ENCODE results near the gene SLC22A25.
"Not testable (repeated sequence)": the region's sequence is repeated elsewhere in the genome, so short reads cannot be mapped to it uniquely, and the experiment has no call there.

The SLC22A25 gene

DNA sequence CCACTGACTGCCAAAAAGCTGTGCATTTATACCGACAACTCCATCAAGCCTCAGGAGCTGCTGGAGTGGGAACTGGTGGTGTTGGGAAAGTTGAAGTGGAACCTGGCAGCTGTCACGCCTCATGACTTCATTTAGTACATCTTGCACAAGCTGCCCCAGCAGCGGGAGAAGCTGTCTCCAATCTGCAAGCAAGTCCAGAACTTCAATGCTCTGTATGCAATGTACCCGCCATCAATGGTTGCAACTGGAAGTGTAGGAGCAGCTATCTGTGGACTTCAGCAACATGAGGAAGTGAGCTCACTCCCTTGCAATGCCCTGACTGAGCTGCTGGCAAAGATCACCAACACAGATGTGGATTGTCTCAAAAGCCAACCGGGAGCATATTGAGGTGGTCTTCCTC, at the start of gene SLC22A25:
SLC22A25 (minus strand) TSS at position 67 of the 400 bp plus-strand sequence. CDS start 13,947 bp downstream, outside the sequence.
- DNase-seq = no peak
- intact Hi-C loops (cut with DNase I) = no loop called here

DNA sequence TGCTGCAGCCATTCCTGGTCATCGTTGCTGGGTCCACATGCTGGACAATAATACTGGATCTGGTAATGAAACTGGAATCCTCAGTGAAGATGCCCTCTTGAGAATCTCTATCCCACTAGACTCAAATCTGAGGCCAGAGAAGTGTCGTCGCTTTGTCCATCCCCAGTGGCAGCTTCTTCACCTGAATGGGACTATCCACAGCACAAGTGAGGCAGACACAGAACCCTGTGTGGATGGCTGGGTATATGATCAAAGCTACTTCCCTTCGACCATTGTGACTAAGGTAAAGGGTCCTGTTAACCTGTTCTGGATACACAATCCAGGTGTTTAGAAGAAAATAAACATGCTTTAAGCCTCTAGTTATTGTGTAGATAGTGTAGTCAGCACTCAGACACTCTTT, 46.9 kb upstream of the SLC22A25 start:
- DNase-seq = no peak
- intact Hi-C loops (cut with DNase I) = no loop called here

DNA sequence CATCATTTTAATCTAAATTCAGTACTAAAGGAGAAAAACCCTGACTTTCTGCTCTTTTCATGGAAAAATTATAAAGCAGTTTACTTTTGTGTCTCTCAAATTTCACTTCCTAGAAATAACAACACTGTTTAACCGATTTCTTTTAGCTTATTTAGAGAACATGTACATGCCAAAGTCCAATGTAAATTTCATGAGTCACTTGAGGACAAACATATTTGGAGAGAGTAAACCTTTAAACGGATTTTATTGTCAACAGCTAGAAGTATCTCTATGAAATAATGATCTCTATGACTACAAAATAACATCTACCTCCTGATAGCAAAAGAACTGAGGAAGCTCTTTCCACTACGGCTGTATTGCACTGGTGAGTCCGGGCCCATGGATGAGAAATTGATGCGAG, 46.3 kb upstream of the SLC22A25 start:
- intact Hi-C loops (cut with DNase I) = no loop called here

DNA sequence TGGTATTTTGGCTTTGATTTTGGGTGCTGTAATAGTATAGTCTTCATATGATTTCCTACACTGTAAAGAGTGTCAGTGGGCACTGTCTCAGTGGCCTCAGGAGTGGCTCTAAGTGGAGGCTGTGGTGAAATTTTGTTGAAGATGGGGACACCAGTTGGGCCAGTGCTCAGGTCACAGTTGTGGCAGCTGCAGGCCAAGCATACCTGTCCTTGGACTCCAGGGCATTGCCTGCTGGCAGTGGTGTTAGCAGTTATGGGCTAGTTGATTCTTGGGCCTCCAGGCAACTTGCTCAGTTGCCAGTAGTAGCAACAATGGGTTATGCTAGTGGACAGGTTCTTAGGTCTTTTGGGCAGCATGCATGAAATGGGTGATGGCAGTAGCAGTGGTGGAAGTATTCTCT, 39.2 kb upstream of the SLC22A25 start:
- intact Hi-C loops (cut with DNase I) = no loop called here
- DNase-seq = no peak

More for the DNA sequence above, 46.3 kb upstream of the SLC22A25 start:
- DNase-seq = no peak

DNA sequence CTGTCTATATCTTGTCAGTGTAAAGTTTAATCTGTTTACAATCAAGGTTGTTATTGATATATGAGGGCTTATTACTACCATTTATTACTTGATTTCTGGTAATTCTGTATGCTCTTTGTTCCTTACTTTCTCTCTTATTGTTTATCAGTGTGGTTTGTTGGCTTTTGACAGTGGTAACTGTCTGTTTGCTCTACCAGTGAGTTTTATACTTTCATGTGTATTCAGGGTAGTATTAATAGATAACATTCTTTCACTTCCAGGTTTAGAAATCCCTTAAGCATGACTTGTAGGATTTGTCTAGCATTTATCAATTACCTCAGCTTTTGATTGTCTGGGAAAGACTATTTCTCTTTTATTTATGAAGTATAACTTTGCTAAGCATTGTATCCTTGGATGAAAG, 37.5 kb upstream of the SLC22A25 start:
- intact Hi-C loops (cut with DNase I) = no loop called here
- no peak for DNase-seq

DNA sequence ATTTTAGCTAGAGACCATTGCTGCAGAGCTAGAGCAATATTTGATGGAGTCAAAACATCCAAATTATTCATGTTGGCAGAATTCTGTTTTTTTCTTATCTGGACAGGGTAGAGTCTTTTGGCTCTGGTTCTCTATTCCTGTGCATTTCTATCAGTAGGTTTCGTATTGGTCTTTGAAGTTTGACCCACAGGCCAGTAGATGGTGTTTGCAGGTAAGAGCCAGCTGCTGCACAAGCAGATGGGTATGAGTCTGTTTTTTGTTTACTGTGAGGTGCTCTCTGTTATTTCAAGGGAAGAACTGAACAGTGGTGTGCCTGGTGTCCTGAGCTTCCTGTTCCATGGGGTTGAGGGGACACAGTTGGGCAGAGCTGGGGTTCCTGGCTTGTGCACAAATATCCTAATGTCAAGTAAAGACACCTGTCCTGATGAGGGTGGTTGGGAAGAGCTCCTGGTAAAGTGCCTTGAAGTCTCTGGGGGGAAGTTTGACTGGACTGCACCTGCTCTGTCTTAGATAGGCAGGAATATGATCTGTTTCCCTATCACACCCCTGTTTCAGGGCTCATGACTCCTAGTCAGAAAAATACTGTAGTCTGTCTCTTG, 34.0 kb upstream of the SLC22A25 start:
- intact Hi-C loops (cut with DNase I) = no loop called here
- no peak for DNase-seq

DNA sequence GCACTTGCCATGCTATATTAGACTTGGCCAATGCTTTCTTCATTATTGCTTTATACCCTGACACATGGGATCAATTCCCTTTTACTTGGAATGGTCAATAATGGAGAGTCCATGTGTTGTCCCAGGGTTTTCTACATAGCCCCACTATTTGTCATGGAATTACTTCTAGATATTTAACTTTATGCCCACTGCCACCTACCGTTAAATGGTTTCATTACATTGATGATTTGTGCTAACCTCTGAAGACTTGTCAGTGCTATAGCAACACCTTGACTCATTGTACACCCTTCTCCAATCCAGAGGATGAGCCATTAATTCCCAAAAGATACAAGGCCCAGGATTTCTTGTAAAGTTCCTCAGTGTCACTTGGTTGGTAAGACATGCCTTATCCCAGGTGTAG, 31.4 kb upstream of the SLC22A25 start:
- intact Hi-C loops (cut with DNase I) = no loop called here
- no peak for DNase-seq

DNA sequence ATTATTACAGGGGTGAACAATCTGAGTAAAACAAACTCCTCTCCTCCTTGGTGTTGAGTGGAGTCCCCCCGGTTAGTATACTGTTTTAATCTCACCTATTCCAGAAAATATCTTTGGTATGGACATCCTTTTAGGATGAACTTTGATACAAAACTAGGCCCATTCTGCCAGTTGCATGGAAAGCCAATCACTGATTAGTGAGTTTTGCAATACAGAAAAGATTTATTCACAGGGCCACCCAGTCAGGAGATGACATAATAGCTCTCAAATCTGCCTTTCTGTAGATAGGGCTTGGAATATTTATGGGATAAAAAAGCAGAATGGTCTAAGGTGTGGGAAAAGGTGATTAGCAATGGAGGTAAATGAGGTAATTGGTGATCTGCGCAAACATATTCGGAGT, 30.3 kb upstream of the SLC22A25 start:
- DNase-seq = no peak
- intact Hi-C loops (cut with DNase I) = no loop called here

DNA sequence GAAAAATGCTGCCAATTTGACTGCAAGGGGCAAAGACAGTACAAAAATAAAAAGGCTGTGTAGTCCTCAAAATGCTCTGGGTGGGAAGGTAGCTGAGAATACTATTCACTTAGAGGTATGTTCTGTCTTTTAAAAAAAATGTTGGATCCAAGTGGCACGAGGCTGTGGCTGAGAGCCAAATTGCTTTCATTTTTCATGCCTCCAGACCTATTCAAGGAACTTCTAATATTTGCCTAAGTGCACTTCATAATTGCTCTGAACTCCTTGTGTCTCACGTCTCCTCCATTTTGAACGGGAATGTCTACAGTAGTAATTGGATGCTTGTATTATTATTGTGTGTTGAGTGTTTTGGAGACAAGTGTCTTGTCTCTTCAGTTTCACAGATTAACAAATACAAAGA, 19.1 kb upstream of the SLC22A25 start:
- intact Hi-C loops (cut with DNase I) = no loop called here
- no peak for DNase-seq

DNA sequence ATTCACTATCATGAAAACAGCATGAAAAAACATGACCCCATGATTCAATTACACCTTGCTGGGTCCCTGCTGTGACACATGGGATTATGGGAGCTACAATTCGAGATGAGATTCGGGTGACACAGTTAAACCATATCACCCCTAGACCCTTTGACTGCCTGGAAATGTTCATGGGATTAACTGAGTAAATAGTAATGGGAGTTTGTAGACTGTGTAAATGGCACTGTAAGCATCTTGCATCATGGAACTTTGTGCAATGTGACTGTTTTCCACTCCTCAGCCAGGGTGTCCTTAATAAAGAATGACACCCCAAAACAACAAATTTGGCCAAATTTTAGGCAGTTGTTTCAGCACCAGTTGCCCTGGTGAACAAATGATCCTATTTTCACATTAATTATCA, 7.9 kb upstream of the SLC22A25 start:
- intact Hi-C loops (cut with DNase I) = no loop called here
- no peak for DNase-seq

DNA sequence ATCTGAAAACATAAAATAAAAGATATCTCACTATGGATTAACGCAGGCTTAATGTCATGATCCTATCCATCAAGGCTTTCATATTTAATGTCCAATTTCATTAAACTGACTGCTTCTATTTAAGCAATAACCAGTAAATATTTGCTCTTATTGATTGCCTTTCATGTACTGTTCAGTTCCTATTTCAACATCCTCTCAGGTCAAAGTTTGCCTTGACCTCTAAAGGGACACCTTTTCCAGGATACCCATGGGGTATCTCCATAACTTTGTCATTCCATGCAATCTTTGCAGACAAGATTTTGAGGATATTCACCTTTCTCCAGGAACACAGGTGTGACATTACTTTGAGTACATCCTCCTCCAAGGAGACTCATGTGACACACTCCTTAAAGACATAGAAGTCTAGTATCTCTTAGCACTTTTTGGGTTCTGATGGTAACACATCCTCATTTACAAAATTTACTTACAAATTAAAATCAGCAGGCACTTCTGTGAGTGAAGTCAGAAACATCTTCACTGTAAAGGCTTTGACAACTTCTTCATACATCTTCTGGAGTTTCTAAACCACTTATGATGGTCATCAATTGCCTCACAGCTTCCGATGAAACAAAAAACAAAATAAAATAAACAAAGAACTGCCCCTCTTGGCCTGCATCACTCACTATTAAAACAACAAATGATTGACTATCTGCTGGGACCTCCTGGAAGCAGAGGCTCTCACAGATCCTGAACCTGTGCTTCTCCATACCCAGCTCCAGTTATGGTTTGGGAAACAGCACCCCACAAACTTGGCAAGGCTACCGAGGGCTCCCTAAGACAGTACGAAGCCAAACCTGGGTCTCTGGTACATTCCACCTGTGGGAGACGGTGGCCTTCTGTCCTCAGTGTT, 7.0 kb upstream of the SLC22A25 start:
- intact Hi-C loops (cut with DNase I) = no loop called here
- no peak for DNase-seq

DNA sequence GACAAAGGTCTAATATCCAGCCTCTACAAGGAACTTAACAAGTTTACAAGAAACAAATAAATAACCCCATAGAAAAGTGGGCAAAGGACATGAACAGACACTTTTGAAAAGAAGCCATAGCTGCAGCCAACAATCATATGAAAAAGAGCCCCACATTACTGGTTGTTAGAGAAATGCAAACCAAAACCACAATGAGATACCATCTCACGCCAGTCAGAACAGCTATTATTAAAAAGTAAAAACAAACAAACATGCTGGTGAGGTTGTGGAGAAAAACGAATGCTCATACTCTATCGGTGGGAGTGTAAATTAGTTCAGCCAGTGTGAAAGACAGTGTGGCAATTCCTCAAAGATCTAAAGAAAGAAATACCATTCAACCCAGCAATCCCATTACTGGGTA, 5.6 kb upstream of the SLC22A25 start:
- intact Hi-C loops (cut with DNase I) = no loop called here
- DNase-seq = no peak

DNA sequence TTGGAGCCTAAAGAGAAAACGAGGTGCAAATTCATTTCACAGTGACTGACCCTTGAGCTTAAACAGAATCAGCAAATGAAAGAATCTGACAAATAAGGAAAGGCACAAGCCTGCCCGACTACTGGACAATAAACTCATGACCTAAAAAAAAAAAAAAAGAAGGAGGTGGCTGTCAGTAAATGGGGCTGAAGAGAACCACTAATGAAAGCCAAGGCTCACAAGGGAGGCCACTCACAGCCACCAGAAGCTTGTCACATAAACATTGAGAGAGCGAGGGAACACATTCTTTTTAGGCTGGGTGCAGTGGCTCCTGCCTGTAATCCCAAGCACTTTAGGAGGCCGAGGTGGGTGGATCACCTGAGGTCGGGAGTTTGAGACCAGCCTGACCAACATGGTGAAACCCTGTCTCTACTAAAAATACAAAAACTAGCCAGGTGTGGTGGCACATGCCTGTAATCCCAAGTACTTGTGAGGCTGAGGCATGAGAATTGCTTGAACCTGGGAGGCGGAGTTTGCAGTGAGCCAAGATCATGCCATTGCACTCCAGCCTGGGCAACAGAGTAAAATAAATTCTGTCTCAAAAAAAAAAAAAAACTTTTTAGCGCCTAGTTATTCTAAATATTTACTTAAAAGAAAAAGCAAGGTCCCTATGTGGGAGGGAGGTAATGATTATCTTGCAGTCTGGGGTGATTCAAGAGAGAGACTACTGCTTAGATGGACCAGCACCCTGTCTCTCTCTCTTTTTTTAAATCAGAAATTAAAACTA, 4.0 kb upstream of the SLC22A25 start:
- intact Hi-C loops (cut with DNase I); DNase-seq: not testable (repeated sequence)

DNA sequence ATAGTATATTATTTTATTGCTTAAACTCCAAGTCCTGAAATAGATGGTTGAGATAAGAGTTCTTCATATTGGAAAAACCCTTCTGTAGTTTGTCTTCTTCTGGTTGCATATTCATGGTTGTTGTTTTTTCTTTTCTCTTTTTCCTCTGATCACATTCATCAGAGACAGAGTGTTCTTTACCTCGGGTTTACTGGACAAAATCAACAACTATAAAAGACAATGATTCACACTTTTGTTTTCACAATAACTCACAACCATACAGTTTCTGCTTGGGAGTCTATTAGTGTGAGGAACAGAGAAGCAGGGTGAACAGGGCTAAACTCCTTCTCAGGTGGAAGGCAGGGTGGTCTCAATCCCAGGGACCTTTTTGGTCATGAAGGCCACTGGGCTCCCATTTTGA, 2.6 kb upstream of the SLC22A25 start:
- intact Hi-C loops (cut with DNase I) = no loop called here
- no peak for DNase-seq

DNA sequence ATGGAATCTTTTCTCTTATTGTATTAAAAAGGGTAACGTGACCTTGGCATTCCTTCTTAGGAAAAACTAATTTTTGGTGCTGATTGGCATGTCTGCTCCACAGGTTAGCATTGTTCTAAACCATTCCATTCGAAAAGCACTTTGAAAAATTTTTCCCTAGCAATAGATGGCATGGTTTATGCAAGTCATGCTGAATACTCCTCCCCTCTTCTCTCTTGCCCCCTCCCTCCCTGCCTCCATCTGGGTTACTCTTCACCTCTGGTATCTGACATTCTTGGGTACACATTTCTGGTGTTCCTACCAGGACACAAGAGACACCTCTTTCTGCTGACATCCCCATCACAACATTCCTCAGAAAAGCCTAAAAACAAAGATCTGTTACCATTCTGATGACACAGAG, 1.5 kb upstream of the SLC22A25 start:
- intact Hi-C loops (cut with DNase I) = no loop called here
- no peak for DNase-seq

DNA sequence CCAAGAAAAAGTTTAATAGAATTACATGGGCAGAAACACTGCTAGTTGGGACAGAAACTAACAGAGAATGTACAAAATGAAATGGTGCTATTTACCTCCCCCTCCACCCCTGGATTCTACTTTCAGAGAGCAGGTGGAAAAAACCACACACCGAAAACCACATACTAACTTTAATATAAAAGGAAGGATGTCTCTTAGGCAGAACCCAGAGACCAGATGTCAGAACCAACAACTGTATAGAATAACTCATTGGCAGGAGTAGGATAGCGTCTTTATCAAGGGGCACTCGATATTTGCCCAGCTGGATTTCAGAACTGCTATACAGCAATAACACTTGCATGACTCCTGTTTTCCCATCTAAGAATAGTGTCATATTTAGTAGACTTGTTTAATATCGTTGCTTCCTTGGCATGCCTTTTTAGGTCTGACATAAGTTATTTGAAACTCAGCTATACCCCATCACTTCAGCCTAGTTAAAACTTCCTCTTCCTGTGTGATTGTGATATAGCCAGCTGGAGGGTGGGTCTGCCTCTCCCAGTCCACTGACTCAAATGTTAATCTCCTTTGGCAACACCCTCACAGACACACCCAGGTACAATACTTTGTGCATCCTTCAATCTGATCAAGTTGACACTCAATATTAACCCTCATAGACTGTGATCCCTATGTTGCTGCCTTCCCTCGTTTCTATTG, 1.2 kb downstream of the SLC22A25 start:
- DNase-seq = no peak
- intact Hi-C loops (cut with DNase I) = no loop called here

DNA sequence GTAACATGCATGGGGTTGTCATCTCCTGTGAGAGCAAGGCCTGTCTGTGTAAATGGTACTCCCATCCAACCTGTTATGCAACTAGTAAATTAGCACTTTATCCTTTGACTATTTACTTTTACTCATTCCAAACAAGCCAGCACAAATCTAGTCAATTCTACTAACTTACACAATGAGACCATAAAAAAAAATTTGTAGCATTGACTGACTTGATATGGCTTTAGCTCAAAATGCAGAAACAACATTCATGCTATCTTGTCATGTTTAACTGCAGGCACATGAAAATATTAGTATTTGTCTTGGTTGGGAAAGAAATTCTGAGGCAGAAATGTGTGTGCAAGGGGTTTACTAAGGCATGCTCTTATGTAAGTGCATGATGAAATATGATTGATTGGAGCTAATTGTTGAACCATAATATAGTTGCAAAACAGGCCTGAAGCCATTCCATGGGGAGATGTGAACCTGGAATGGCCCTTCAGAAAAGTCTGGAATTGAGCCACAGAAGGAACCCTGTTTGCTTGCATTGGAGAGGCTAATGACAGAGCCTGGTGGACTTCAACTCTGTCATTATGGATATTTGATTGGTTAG, 2.5 kb downstream of the SLC22A25 start:
- intact Hi-C loops (cut with DNase I) = no loop called here
- DNase-seq = no peak

DNA sequence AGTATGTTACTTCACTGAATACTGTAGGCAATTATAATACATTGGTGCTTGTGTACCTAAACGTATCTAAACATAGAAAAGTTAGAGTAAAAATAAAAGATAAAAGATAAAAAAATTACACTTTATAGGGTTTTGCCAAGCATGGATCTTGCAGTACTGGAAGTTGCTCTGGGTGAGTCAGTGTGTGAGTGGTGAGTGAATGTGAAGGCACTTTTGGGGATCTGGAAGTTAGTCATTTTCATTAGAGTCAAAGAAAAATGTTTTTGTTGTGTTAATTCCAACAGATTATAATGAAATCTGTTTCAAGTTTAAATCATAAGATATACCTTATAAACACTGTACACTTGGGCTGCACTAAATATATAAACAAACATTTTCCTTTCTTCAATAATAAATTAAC, 3.3 kb downstream of the SLC22A25 start:
- DNase-seq = no peak
- intact Hi-C loops (cut with DNase I) = no loop called here

DNA sequence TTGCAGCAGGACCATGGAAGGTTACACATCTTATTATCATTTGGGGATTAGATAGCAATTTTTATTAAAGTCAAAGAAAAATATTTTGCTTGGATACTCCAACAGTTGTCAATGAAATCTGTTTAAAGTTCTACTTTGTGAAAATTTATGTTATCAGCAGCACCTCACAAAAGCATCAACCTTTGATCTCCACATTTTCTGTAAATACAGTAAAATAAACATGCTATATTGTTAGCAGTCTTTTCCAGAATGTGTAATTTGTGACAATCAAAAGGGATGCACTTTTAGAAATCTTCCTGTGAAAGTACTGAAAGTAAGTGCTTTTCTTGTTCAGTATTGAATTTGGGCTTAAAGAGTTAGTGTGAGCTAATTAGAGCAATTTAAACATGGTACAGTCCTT, 4.1 kb downstream of the SLC22A25 start:
- intact Hi-C loops (cut with DNase I) = no loop called here
- no peak for DNase-seq
